Tibial nerve (tissue), 3 donors: Measurements from ENCODE around the gene CLSTN1.

ENCODE experiments used
- CTCF ChIP-seq, 5 experiments: fragments of 200-600 bp in 3 of 5; fragments of 450-650 bp in 2 of 5; sonication (generic) in 3 of 5; IDR thresholded peaks; one replicate each; pipeline ENCODE4 v1.5.1; 2016 to 2019; ENCODE audit warnings: antibody characterized with exemption in 5 of 5, mild to moderate bottlenecking in 3 of 5, moderate library complexity in 2 of 5
- POLR2A ChIP-seq, 2 donors: fragments of 450-650 bp; IDR thresholded peaks; one replicate each; pipeline ENCODE4 v1.6.1; 2017; ENCODE audit warnings: antibody characterized with exemption in 2 of 2, mild to moderate bottlenecking in 2 of 2, moderate library complexity in 2 of 2

GRCh38 chr1:9761855-9762254 lies 61.9 kb downstream of the CLSTN1 start:
- no peak for TF ChIP-seq CTCF (IDR thresholded peaks at IDR 0.05)
- no peak for TF ChIP-seq POLR2A (IDR thresholded peaks at IDR 0.05)
